GM23248 (cell line): Measurements from ENCODE around the gene VLDLR. TPM values are rescaled to one million over a fixed set of nuclear protein-coding genes. Genes with fewer than 3 reads are reported as not detected.
A peak's percentile ranks its signal among the peaks of the same experiment; 100 is the strongest.

Source experiments
- DNase-seq: peaks from one replicate; pipeline ENCODE4 v3.0.0-alpha.2; 2015
- H2AFZ ChIP-seq: fragments of 200-600 bp; sonication (generic); 2 replicates; pipeline ENCODE4 v1.6.1; 2016; ENCODE audit warnings: antibody characterized with exemption
- H3F3A ChIP-seq: fragments of 200-600 bp; sonication (generic); 2 replicates; pipeline ENCODE4 v1.6.1; 2016; ENCODE audit warnings: mild to moderate bottlenecking, antibody characterized with exemption, mixed run types; ENCODE audit not compliant: insufficient read depth
- H3K27ac ChIP-seq: fragments of 200-600 bp; sonication (generic); 2 replicates; pipeline ENCODE4 v1.5.1; 2016; ENCODE audit warnings: mild to moderate bottlenecking
- H3K27me3 ChIP-seq: fragments of 200-600 bp; sonication (generic); replicated peaks from 2 replicates; pipeline ENCODE4 v1.6.1; 2016; ENCODE audit warnings: mild to moderate bottlenecking; ENCODE audit not compliant: insufficient read depth
- H3K36me3 ChIP-seq: fragments of 200-600 bp; sonication (generic); 2 replicates; pipeline ENCODE4 v1.6.1; 2016; ENCODE audit warnings: low read depth, mild to moderate bottlenecking
- H3K4me1 ChIP-seq: fragments of 200-600 bp; sonication (generic); 2 replicates; pipeline ENCODE4 v1.6.1; 2016; ENCODE audit warnings: mild to moderate bottlenecking; ENCODE audit not compliant: insufficient read depth
- H3K4me2 ChIP-seq: fragments of 200-600 bp; sonication (generic); one replicate; pipeline ENCODE4 v1.6.1; 2016; ENCODE audit warnings: mild to moderate bottlenecking; ENCODE audit not compliant: unreplicated experiment
- H3K4me3 ChIP-seq: fragments of 200-600 bp; sonication (generic); 2 replicates; pipeline ENCODE4 v1.5.1; 2016; ENCODE audit warnings: mild to moderate bottlenecking
- H3K79me2 ChIP-seq: fragments of 200-600 bp; sonication (generic); 2 replicates; pipeline ENCODE4 v1.6.1; 2016; ENCODE audit warnings: mild to moderate bottlenecking; ENCODE audit not compliant: insufficient read depth
- H3K9ac ChIP-seq: fragments of 200-600 bp; sonication (generic); 2 replicates; pipeline ENCODE4 v1.6.1; 2016; ENCODE audit warnings: mild to moderate bottlenecking
- H3K9me2 ChIP-seq: fragments of 200-600 bp; sonication (generic); 2 replicates; pipeline ENCODE4 v1.6.1; 2016; ENCODE audit warnings: mixed run types, mild to moderate bottlenecking, moderate library complexity; ENCODE audit not compliant: insufficient read depth
- H3K9me3 ChIP-seq: fragments of 200-600 bp; sonication (generic); one replicate; pipeline ENCODE4 v1.6.1; 2017; ENCODE audit warnings: low read depth
- H4K20me1 ChIP-seq: fragments of 200-600 bp; sonication (generic); 2 replicates; pipeline ENCODE4 v1.6.0; 2016; ENCODE audit not compliant: insufficient read depth
- EZH2 ChIP-seq: fragments of 200-600 bp; sonication (generic); IDR thresholded peaks from 2 replicates; pipeline ENCODE4 v1.6.1; 2018; ENCODE audit warnings: antibody characterized with exemption, mild to moderate bottlenecking; ENCODE audit not compliant: insufficient read depth, poor library complexity, severe bottlenecking
- EZH2phosphoT487 ChIP-seq: fragments of 200-600 bp; sonication (generic); IDR thresholded peaks from 2 replicates; pipeline ENCODE4 v1.6.1; 2018; ENCODE audit warnings: antibody characterized with exemption, moderate library complexity, mild to moderate bottlenecking, low read depth; ENCODE audit not compliant: insufficient read depth
- WGBS, 2 experiments: methylation state at CpG; one replicate each; pipeline ENCODE4 v1.1.6; 2015 to 2017; ENCODE audit warnings: low lambda C conversion rate in 2 of 2, low coverage in 1 of 2; ENCODE audit errors: missing lambda C conversion rate in 2 of 2; 5-methylcytosine and 5-hydroxymethylcytosine counted together
- in situ Hi-C: fragments of 300-500 bp; cut with MboI; formaldehyde crosslinking; loops from 2 replicates; pipeline ENCODE4 v1.15.0; 2020
- polyA plus RNA-seq: library from polyadenylated mRNA; unstranded; fragments of >200 nt; fragmentation: Nextera tagmentation; extraction: Ambion mirVana; gene quantifications from 2 replicates; pipeline ENCODE4 v1.2.1, GENCODE V29; 2016
- total RNA-seq: library from RNA; depleted of rRNA; stranded (reverse); fragments of >200 nt; shearing (Covaris generic); gene quantifications from 2 replicates; pipeline ENCODE4 v1.2.3, GENCODE V29; 2014

The VLDLR gene
- total and polyA plus RNA-seq, 2 experiments from 2014 or later = 15.1 to 29.2 TPM

GRCh38 chr9:2600307-2600706, 21.3 kb upstream of the VLDLR start:
- Histone ChIP-seq H3K27me3 (no peaks in the 10 kb centered on the region), H3K4me1 (no peaks in the 10 kb centered on the region), H3K4me3 (no peak overlapping the region), H2AFZ (no peak overlapping the region), H3K9me3 (no peaks in the 10 kb centered on the region), H3K27ac (no peak overlapping the region), H3K79me2 (no peaks in the 10 kb centered on the region), H4K20me1 (no peaks in the 10 kb centered on the region), H3K4me2 (no peak overlapping the region), H3K9ac (no peak overlapping the region), H3K36me3 (no peaks in the 10 kb centered on the region), H3K9me2 (no peaks in the 10 kb centered on the region), H3F3A (no peaks in the 10 kb centered on the region)
- in situ Hi-C loops = no loop called here
- TF ChIP-seq EZH2phosphoT487 (no peak), EZH2 (no peak)
- no peak for DNase-seq
- WGBS, 2 experiments = 75 to 78% methylated on average over 2 of the region's 2 CpGs

GRCh38 chr9:2601785-2602378, 19.7 kb upstream of the VLDLR start:
- no peak for DNase-seq
- Histone ChIP-seq H4K20me1 (no peaks in the 10 kb centered on the region), H3K79me2 (no peaks in the 10 kb centered on the region), H3K27me3 (no peaks in the 10 kb centered on the region), H3K9me2 (no peaks in the 10 kb centered on the region), H3F3A (no peaks in the 10 kb centered on the region), H3K4me1 (no peaks in the 10 kb centered on the region), H3K9me3 (no peaks in the 10 kb centered on the region), H3K27ac (no peak overlapping the region), H2AFZ (no peak overlapping the region), H3K9ac (no peak overlapping the region), H3K4me3 (no peak overlapping the region), H3K4me2 (no peak overlapping the region), H3K36me3 (no peaks in the 10 kb centered on the region)
- in situ Hi-C loops = no loop called here
- 66 to 71% methylated on average over 3 of the region's 3 CpGs for WGBS, 2 experiments
- no peak for TF ChIP-seq EZH2
- TF ChIP-seq EZH2phosphoT487 = no peak

- no peaks in the 10 kb centered on the region for H3K9me3 ChIP-seq
- 25 to 26% methylated on average over 4 of the region's 4 CpGs for WGBS, 2 experiments
- H3K9ac ChIP-seq = no peak overlapping the region
- no peak overlapping the region for H3K27ac ChIP-seq
- H3K4me1 ChIP-seq = no peaks in the 10 kb centered on the region
- no peaks in the 10 kb centered on the region for H4K20me1 ChIP-seq
- H2AFZ ChIP-seq = no peak overlapping the region
- H3F3A ChIP-seq = no peaks in the 10 kb centered on the region
- no peak overlapping the region for H3K4me3 ChIP-seq
- no peaks in the 10 kb centered on the region for H3K9me2 ChIP-seq
- in situ Hi-C loops = no loop called here
- no peaks in the 10 kb centered on the region for H3K36me3 ChIP-seq
- H3K4me2 ChIP-seq = no peak overlapping the region
- peak; percentile 41 for DNase-seq
- TF ChIP-seq EZH2 (no peak), EZH2phosphoT487 (no peak)
- no peaks in the 10 kb centered on the region for H3K27me3 ChIP-seq
- no peaks in the 10 kb centered on the region for H3K79me2 ChIP-seq
Observed at GRCh38 chr9:2602704-2603116, 18.9 kb upstream of the VLDLR start.

GRCh38 chr9:2603621-2604020, 18.0 kb upstream of the VLDLR start:
- Histone ChIP-seq H3F3A (no peaks in the 10 kb centered on the region), H3K9me2 (no peaks in the 10 kb centered on the region), H2AFZ (no peak overlapping the region), H3K4me1 (no peaks in the 10 kb centered on the region), H3K9ac (no peak overlapping the region), H3K27ac (no peak overlapping the region), H3K4me2 (no peak overlapping the region), H4K20me1 (no peaks in the 10 kb centered on the region), H3K27me3 (no peaks in the 10 kb centered on the region), H3K36me3 (no peaks in the 10 kb centered on the region), H3K79me2 (no peaks in the 10 kb centered on the region), H3K9me3 (no peaks in the 10 kb centered on the region), H3K4me3 (no peak overlapping the region)
- 49 to 57% methylated on average over 2 of the region's 2 CpGs for WGBS, 2 experiments
- no peak for DNase-seq
- in situ Hi-C loops = no loop called here
- TF ChIP-seq EZH2 = no peak

GRCh38 chr9:2605246-2605645, 16.3 kb upstream of the VLDLR start:
- Histone ChIP-seq H4K20me1 (no peaks in the 10 kb centered on the region), H3K9me2 (no peaks in the 10 kb centered on the region), H3F3A (no peaks in the 10 kb centered on the region), H3K79me2 (no peaks in the 10 kb centered on the region), H3K4me1 (no peaks in the 10 kb centered on the region), H2AFZ (no peak overlapping the region), H3K9ac (no peak overlapping the region), H3K27ac (no peak overlapping the region), H3K4me2 (no peak overlapping the region), H3K4me3 (no peak overlapping the region), H3K9me3 (no peaks in the 10 kb centered on the region), H3K27me3 (no peaks in the 10 kb centered on the region), H3K36me3 (no peaks in the 10 kb centered on the region)
- WGBS, 2 experiments = 65 to 81% methylated on average over 3 of the region's 3 CpGs
- TF ChIP-seq EZH2 = no peak
- TF ChIP-seq EZH2phosphoT487 = no peak
- no peak for DNase-seq
- in situ Hi-C loops = no loop called here
